A549 (cell line): ENCODE measurements around the gene IL19.

Experiments
- FOSL2 ChIP-seq, 2 experiments: fragments of 450-650 bp in 1 of 2; fragments of >200 bp in 1 of 2; sonication (Bioruptor Twin) in 1 of 2; formaldehyde crosslinking; IDR thresholded peaks; 2 replicates each; pipeline versions ENCODE4 v1.5.0 to v1.6.1; 2016 to 2020; ENCODE audit warnings: mild to moderate bottlenecking in 1 of 2, moderate library complexity in 1 of 2
- POLR2A ChIP-seq: IDR thresholded peaks from 2 replicates; pipeline ENCODE4 v1.6.1; 2012; ENCODE audit warnings: mild to moderate bottlenecking, low read length
- TF ChIP-seq, protein P1 (sequence below): fragments of >200 bp; sonication (Bioruptor Twin); formaldehyde crosslinking; IDR thresholded peaks from 3 replicates; pipeline ENCODE4 v1.5.1; 2016

DNA sequence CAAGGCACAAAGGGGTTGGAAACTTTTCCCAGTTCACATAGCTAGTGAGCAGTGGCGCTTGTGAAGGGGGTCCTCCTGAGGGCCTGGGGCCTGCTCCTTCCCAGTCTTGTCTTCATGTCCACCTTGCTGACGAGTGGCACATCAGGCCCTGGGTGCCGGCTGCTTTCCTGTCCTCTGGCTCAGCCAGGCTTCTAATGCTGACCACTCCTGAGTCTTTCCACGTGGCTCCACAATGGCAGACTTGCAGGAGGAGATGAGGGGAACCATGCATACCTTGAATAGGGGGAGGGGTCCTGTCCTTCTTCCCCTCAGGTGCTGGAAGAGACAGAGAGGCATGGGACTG lies 47.1 kb upstream of the IL19 start:
- TF ChIP-seq, protein P1, sequence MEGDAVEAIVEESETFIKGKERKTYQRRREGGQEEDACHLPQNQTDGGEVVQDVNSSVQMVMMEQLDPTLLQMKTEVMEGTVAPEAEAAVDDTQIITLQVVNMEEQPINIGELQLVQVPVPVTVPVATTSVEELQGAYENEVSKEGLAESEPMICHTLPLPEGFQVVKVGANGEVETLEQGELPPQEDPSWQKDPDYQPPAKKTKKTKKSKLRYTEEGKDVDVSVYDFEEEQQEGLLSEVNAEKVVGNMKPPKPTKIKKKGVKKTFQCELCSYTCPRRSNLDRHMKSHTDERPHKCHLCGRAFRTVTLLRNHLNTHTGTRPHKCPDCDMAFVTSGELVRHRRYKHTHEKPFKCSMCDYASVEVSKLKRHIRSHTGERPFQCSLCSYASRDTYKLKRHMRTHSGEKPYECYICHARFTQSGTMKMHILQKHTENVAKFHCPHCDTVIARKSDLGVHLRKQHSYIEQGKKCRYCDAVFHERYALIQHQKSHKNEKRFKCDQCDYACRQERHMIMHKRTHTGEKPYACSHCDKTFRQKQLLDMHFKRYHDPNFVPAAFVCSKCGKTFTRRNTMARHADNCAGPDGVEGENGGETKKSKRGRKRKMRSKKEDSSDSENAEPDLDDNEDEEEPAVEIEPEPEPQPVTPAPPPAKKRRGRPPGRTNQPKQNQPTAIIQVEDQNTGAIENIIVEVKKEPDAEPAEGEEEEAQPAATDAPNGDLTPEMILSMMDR: no peak
- TF ChIP-seq POLR2A: no peak
- no peak for TF ChIP-seq FOSL2 (IDR thresholded peaks at IDR 0.05)
- no peak for TF ChIP-seq FOSL2 (CRISPR knock-in tag; IDR thresholded peaks at IDR 0.05)
